ENCODE results near the gene AATK.

The AATK gene

DNA sequence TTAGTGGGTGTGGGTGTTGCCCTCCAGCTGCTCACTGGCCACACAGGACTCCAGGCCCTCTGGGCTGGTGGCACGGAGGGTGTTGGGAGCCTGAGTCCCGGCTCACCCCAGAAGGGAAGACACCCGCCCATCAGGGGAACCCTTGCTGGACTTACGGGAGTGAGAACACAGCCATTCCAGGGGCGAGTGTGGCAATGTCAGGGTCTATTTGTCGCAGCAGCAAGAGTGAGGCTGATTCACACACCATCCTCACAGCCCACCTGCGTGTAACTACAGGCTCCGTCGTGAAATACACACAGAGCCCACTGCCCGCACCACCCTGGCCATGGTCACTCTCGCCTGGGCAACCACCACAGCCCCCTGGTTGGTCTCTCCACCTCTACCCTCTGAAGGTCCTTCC, 17.8 kb upstream of the AATK start:
- no peak overlapping the region for H3K4me3 ChIP-seq (replicated peaks; ENCODE audit: low read depth, low read length)
- TF ChIP-seq CTCF (IDR thresholded peaks at IDR 0.05; ENCODE audit: low read depth, low read length, missing control alignments) = no peak
- DNase-seq (ENCODE audit: extremely low read depth, low read depth) = no peak

GRCh38 chr17:81183316-81183715, 17.3 kb upstream of the AATK start:
- no peak for DNase-seq (ENCODE audit: extremely low read depth, low read depth)
- TF ChIP-seq CTCF (IDR thresholded peaks at IDR 0.05; ENCODE audit: low read depth, low read length, missing control alignments) = no peak
- no peak overlapping the region for H3K4me3 ChIP-seq (replicated peaks; ENCODE audit: low read depth, low read length)

- H3K4me3 ChIP-seq (replicated peaks; ENCODE audit: low read depth, low read length) = no peak overlapping the region
- TF ChIP-seq CTCF (IDR thresholded peaks at IDR 0.05; ENCODE audit: low read depth, low read length, missing control alignments) = no peak
- DNase-seq (ENCODE audit: extremely low read depth, low read depth) = no peak
Measured at GRCh38 chr17:81182596-81182995, 16.6 kb upstream of the AATK start.

GRCh38 chr17:81181811-81182185, 15.8 kb upstream of the AATK start:
- no peak for TF ChIP-seq CTCF (IDR thresholded peaks at IDR 0.05; ENCODE audit: low read depth, low read length, missing control alignments)
- no peak for DNase-seq (ENCODE audit: extremely low read depth, low read depth)
- no peak overlapping the region for H3K4me3 ChIP-seq (replicated peaks; ENCODE audit: low read depth, low read length)

- H3K4me3 ChIP-seq (replicated peaks; ENCODE audit: low read depth, low read length) = no peak overlapping the region
- DNase-seq (ENCODE audit: extremely low read depth, low read depth) = no peak
Measured at GRCh38 chr17:81180836-81181810, 15.1 kb upstream of the AATK start.

DNA sequence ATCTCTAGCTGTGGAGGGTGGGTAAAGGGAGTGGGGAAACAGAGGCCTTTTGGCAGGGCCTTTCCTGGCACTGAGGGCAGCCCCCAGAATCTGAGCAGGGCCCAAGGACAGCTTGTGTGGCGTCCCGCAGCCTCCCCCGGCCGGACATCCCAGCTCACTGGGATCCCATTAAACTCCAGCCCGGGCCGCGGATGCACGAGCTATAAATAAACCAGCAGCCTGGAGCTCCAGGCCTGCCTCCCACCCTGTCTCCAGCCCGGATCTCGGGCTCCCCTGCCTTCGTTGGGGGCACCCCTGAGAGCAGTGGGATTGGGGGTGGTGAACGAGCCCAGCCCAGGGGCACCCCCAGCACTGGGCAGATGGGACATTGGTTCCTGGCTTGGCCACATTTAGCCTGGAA, 13.8 kb upstream of the AATK start:
- TF ChIP-seq CTCF (IDR thresholded peaks at IDR 0.05; ENCODE audit: low read depth, low read length, missing control alignments) = no peak
- no peak for DNase-seq (ENCODE audit: extremely low read depth, low read depth)
- no peak overlapping the region for H3K4me3 ChIP-seq (replicated peaks; ENCODE audit: low read depth, low read length)

More at GRCh38 chr17:81180836-81181810, 15.1 kb upstream of the AATK start:
- no peak for TF ChIP-seq CTCF (IDR thresholded peaks at IDR 0.05; ENCODE audit: low read depth, low read length, missing control alignments)
